ENCODE measurements around the gene LPCAT1. TPM values are rescaled to one million over a fixed set of nuclear protein-coding genes. Genes with fewer than 3 reads are reported as not detected.
A peak's percentile ranks its signal among the peaks of the same experiment; 100 is the strongest.
"Not testable (repeated sequence)": the region's sequence is repeated elsewhere in the genome, so short reads cannot be mapped to it uniquely, and the experiment has no call there.

Gene LPCAT1
- total RNA-seq, 1 donor from 2014 or later: 25.3 TPM

- TF ChIP-seq CTCF (IDR thresholded peaks at IDR 0.05; ENCODE audit: insufficient read depth, low read length, severe bottlenecking): no peak
- DNase-seq (ENCODE audit: low read depth): no peak
- Histone ChIP-seq H3K4me3 (ENCODE audit: low read depth, low read length) (no peak overlapping the region), H3K36me3 (ENCODE audit: control insufficient read depth, insufficient read depth, low read length) (no peaks in the 10 kb centered on the region), H3K27me3 (ENCODE audit: control insufficient read depth, insufficient read depth, low read length) (peaks cover 10% of the 10 kb centered on the region)
- FAIRE-seq: no peak
Measured at GRCh38 chr5:1562599-1562998, 38.8 kb upstream of the LPCAT1 start.

GRCh38 chr5:1561402-1561929 lies 37.7 kb upstream of the LPCAT1 start:
- no peak overlapping the region for H3K4me3 ChIP-seq (ENCODE audit: low read depth, low read length)
- H3K27me3 ChIP-seq (ENCODE audit: control insufficient read depth, insufficient read depth, low read length): peaks cover 11% of the 10 kb centered on the region
- no peaks in the 10 kb centered on the region for H3K36me3 ChIP-seq (ENCODE audit: control insufficient read depth, insufficient read depth, low read length)
- no peak for TF ChIP-seq CTCF (IDR thresholded peaks at IDR 0.05; ENCODE audit: insufficient read depth, low read length, severe bottlenecking)
- FAIRE-seq (no peak), DNase-seq (ENCODE audit: low read depth) (no peak)

- peaks cover 13% of the 10 kb centered on the region for H3K27me3 ChIP-seq (ENCODE audit: control insufficient read depth, insufficient read depth, low read length)
- not testable (repeated sequence) for DNase-seq (ENCODE audit: low read depth); H3K36me3 ChIP-seq (ENCODE audit: control insufficient read depth, insufficient read depth, low read length); H3K4me3 ChIP-seq (ENCODE audit: low read depth, low read length); FAIRE-seq
Measured at GRCh38 chr5:1560499-1560898, 36.7 kb upstream of the LPCAT1 start.

- peaks cover 18% of the 10 kb centered on the region for H3K27me3 ChIP-seq (ENCODE audit: control insufficient read depth, insufficient read depth, low read length)
- DNase-seq (ENCODE audit: low read depth): peak; percentile 41
- H3K4me3 ChIP-seq (ENCODE audit: low read depth, low read length): no peak overlapping the region
- no peak for FAIRE-seq
- no peak for TF ChIP-seq CTCF (IDR thresholded peaks at IDR 0.05; ENCODE audit: insufficient read depth, low read length, severe bottlenecking)
- no peaks in the 10 kb centered on the region for H3K36me3 ChIP-seq (ENCODE audit: control insufficient read depth, insufficient read depth, low read length)
Measured at GRCh38 chr5:1558944-1559343, 35.2 kb upstream of the LPCAT1 start.

GRCh38 chr5:1557114-1557873 lies 33.5 kb upstream of the LPCAT1 start:
- H3K4me3 ChIP-seq (ENCODE audit: low read depth, low read length): no peak overlapping the region
- H3K36me3 ChIP-seq (ENCODE audit: control insufficient read depth, insufficient read depth, low read length): no peaks in the 10 kb centered on the region
- FAIRE-seq (no peak), DNase-seq (ENCODE audit: low read depth) (no peak)
- H3K27me3 ChIP-seq (ENCODE audit: control insufficient read depth, insufficient read depth, low read length): peaks cover 26% of the 10 kb centered on the region
- TF ChIP-seq CTCF (IDR thresholded peaks at IDR 0.05; ENCODE audit: insufficient read depth, low read length, severe bottlenecking): no peak

GRCh38 chr5:1555808-1556731 lies 32.3 kb upstream of the LPCAT1 start:
- DNase-seq (ENCODE audit: low read depth): no peak
- Histone ChIP-seq H3K36me3 (ENCODE audit: control insufficient read depth, insufficient read depth, low read length) (no peaks in the 10 kb centered on the region), H3K27me3 (ENCODE audit: control insufficient read depth, insufficient read depth, low read length) (peaks cover 28% of the 10 kb centered on the region), H3K4me3 (ENCODE audit: low read depth, low read length) (no peak overlapping the region)
- FAIRE-seq: no peak
- TF ChIP-seq CTCF (IDR thresholded peaks at IDR 0.05; ENCODE audit: insufficient read depth, low read length, severe bottlenecking): no peak

Measured in bronchial epithelial cell (primary cell).